GM15510 (cell line): Measurements from ENCODE around the gene PREP.

Experiments used
- POLR2A ChIP-seq: IDR thresholded peaks from 3 replicates; pipeline ENCODE4 v1.6.1; 2011; ENCODE audit warnings: borderline replicate concordance; ENCODE audit not compliant: insufficient read length; ENCODE audit errors: extremely low read depth

PREP gene

GRCh38 chr6:105274678-105275077, 128.2 kb downstream of the PREP start:
- no peak for TF ChIP-seq POLR2A

- TF ChIP-seq POLR2A: no peak
These were observed 129.3 kb downstream of the PREP start for GRCh38 chr6:105273589-105273988.

- no peak for TF ChIP-seq POLR2A
These were observed 130.1 kb downstream of the PREP start for GRCh38 chr6:105272786-105273185.

GRCh38 chr6:105270511-105270910, 132.4 kb downstream of the PREP start:
- no peak for TF ChIP-seq POLR2A

- TF ChIP-seq POLR2A: no peak
These were observed 133.5 kb downstream of the PREP start for GRCh38 chr6:105269390-105269789.

- TF ChIP-seq POLR2A: no peak
These were observed 138.9 kb downstream of the PREP start for GRCh38 chr6:105263685-105264610.

GRCh38 chr6:105259913-105260889, 142.7 kb downstream of the PREP start:
- no peak for TF ChIP-seq POLR2A

- TF ChIP-seq POLR2A: no peak
These were observed 144.1 kb downstream of the PREP start for GRCh38 chr6:105258816-105259215.

- TF ChIP-seq POLR2A: no peak
These were observed 145.5 kb downstream of the PREP start for GRCh38 chr6:105257340-105257739.

- no peak for TF ChIP-seq POLR2A
These were observed 146.3 kb downstream of the PREP start for GRCh38 chr6:105256619-105257018.

GRCh38 chr6:105253787-105254186, 149.1 kb downstream of the PREP start:
- no peak for TF ChIP-seq POLR2A

GRCh38 chr6:105251689-105252088, 151.2 kb downstream of the PREP start:
- no peak for TF ChIP-seq POLR2A

- TF ChIP-seq POLR2A: no peak
These were observed 152.3 kb downstream of the PREP start for GRCh38 chr6:105250533-105250932.

GRCh38 chr6:105243487-105243886, 159.4 kb downstream of the PREP start:
- no peak for TF ChIP-seq POLR2A

GRCh38 chr6:105235155-105235554, 167.7 kb downstream of the PREP start:
- TF ChIP-seq POLR2A: no peak
